ENCODE measurements around the gene NOSIP.

Gene NOSIP

DNA sequence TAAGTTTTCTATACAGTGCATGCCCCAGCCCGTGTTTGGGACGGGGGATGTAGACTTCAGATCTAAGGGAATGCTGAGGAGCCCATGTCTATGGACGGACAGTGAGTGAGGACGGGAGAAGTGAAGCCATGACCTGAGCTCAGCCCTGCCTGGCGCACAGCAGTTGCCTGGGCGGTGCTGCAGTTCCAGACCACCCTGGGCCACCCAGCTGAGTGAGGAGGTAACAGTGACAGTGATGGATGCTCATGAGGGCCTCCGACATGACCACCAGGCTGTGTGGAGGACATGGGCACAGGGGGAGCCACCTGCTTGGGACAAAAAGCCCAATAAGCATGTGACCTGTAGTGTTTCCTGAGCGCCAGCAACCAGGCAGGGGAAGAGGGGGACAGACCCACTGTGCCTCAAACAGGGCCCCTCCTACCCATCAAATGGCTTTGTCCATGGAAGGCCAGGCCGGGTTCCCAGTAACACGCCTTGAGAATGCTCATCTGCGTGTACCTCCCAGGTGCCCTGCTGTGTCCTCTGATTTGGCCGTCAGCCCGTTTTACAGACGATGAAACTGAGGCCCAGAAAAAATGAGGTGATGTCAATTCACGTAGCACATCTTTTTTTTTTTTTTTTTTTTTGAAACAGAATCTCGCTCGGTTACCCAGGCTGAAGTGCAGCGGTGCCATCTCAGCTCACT, 22.6 kb downstream of the NOSIP start:
- Histone ChIP-seq H3K4me3 (replicated peaks; ENCODE audit: insufficient read depth, low read length) (no peak overlapping the region), H3K27ac (replicated peaks) (no peak overlapping the region), H3K27me3 (ENCODE audit: insufficient read depth, poor library complexity, severe bottlenecking) (no peaks in the 10 kb centered on the region)
- no peak for DNase-seq (ENCODE audit: low read depth in 1 of 2, low spot score in 1 of 2)
- TF ChIP-seq POLR2AphosphoS5 (IDR thresholded peaks at IDR 0.05; ENCODE audit: low read depth), result no peak

- Histone ChIP-seq H3K27ac (replicated peaks) (no peak overlapping the region), H3K27me3 (ENCODE audit: insufficient read depth, poor library complexity, severe bottlenecking) (no peaks in the 10 kb centered on the region), H3K4me3 (replicated peaks; ENCODE audit: insufficient read depth, low read length) (no peak overlapping the region)
- TF ChIP-seq GABPA (IDR thresholded peaks at IDR 0.05; ENCODE audit: low read depth) (no peak), POLR2AphosphoS5 (IDR thresholded peaks at IDR 0.05; ENCODE audit: low read depth) (no peak), CTCF (IDR thresholded peaks at IDR 0.05; ENCODE audit: insufficient read depth, low read length) (no peak), SPI1 (IDR thresholded peaks at IDR 0.05; ENCODE audit: borderline replicate concordance, low read depth) (no peak)
- TF ChIP-seq, protein P1, sequence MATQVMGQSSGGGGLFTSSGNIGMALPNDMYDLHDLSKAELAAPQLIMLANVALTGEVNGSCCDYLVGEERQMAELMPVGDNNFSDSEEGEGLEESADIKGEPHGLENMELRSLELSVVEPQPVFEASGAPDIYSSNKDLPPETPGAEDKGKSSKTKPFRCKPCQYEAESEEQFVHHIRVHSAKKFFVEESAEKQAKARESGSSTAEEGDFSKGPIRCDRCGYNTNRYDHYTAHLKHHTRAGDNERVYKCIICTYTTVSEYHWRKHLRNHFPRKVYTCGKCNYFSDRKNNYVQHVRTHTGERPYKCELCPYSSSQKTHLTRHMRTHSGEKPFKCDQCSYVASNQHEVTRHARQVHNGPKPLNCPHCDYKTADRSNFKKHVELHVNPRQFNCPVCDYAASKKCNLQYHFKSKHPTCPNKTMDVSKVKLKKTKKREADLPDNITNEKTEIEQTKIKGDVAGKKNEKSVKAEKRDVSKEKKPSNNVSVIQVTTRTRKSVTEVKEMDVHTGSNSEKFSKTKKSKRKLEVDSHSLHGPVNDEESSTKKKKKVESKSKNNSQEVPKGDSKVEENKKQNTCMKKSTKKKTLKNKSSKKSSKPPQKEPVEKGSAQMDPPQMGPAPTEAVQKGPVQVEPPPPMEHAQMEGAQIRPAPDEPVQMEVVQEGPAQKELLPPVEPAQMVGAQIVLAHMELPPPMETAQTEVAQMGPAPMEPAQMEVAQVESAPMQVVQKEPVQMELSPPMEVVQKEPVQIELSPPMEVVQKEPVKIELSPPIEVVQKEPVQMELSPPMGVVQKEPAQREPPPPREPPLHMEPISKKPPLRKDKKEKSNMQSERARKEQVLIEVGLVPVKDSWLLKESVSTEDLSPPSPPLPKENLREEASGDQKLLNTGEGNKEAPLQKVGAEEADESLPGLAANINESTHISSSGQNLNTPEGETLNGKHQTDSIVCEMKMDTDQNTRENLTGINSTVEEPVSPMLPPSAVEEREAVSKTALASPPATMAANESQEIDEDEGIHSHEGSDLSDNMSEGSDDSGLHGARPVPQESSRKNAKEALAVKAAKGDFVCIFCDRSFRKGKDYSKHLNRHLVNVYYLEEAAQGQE (IDR thresholded peaks at IDR 0.05; ENCODE audit: insufficient replicate concordance, low read depth), result no peak
- no peak for DNase-seq (ENCODE audit: low read depth in 1 of 2, low spot score in 1 of 2)
Observed at GRCh38 chr19:49556412-49557398, 23.7 kb downstream of the NOSIP start.

DNA sequence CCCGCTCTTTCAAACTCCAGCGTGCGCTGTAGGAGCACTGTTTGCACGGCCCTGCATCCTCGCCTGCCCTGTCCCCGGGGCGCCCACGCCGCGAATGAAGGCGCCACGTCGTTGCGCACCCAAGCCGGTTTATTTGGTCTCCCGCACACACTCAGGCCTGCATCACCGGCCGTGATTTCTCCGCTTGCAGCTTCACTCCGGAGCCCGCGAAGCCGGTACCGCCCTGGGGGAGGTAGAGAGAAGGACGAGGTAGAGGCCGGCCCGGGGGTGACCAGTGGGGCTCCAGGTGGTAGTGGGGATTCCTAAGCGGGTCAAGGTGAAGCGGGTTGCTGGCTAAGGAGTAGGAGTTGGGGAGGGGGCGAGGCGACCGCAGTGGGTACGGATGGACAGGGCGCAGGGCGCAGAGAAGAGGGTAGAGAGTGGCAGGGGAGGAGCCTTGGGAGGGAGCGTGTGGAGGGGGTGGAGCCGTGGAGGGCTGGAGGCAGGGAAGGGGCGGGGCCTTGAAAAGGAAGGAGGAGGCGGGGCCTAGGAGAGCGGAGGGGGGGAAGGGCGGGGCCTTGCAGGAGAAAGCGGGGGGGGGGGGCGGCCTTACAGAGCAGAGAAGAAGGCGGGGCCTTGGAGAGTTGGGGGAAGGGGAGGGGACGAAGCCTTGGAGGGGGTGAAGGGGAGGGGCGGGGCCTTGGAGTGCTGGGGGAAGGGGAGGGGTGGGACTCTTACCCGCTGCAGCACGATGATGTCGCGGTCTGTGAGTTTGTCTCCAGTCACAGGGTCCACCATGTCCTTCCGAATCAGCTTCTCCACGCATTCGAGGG, 24.6 kb downstream of the NOSIP start:
- no peaks in the 10 kb centered on the region for H3K27me3 ChIP-seq (ENCODE audit: insufficient read depth, poor library complexity, severe bottlenecking)
- no peak overlapping the region for H3K27ac ChIP-seq (replicated peaks)
- peak in 1 of 2 experiments; percentile 25 for DNase-seq (ENCODE audit: low read depth in 1 of 2, low spot score in 1 of 2)

More for the DNA sequence above, 24.6 kb downstream of the NOSIP start:
- TF ChIP-seq SPI1 (IDR thresholded peaks at IDR 0.05; ENCODE audit: borderline replicate concordance, low read depth), result no peak
- TF ChIP-seq CTCF (IDR thresholded peaks at IDR 0.05; ENCODE audit: insufficient read depth, low read length), result no peak
- TF ChIP-seq POLR2AphosphoS5 (IDR thresholded peaks at IDR 0.05; ENCODE audit: low read depth), result no peak
- TF ChIP-seq, protein P1 (IDR thresholded peaks at IDR 0.05; ENCODE audit: insufficient replicate concordance, low read depth), result no peak
- no peak for TF ChIP-seq GABPA (IDR thresholded peaks at IDR 0.05; ENCODE audit: low read depth)
- H3K4me3 ChIP-seq (replicated peaks; ENCODE audit: insufficient read depth, low read length), result no peak overlapping the region
